ENCODE data around the gene TEAD3.

Gene TEAD3

GRCh38 chr6:35473850-35474130 is 23.1 kb downstream of the TEAD3 start:
- no peak for DNase-seq

- DNase-seq = no peak
Observed at GRCh38 chr6:35473075-35473849, 23.6 kb downstream of the TEAD3 start.

DNA sequence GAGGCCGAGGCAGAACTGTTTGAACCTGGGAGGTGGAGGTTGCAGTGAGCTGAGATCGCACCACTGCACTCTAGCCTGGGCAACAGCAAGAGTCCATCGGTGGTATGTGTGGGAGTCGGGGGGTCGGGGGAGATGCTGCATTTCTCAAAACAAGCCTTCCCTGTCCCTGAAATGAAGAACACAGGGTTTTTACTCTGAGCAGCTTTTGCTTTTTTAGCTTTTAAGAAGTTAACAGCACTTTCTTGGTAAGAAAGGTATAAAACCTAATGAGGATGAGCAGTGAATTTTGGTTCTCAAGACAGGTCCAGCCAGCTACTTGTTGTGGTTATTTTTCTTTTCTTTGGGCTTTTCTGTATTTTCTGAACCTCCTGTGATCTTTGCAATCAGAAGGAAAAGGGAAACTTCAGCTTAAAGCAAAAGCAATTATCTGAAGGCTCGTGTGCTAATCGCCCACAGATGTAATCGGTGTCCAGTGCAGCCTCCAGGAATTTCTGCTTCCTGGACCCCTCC is 25.0 kb downstream of the TEAD3 start:
- DNase-seq = no peak

DNA sequence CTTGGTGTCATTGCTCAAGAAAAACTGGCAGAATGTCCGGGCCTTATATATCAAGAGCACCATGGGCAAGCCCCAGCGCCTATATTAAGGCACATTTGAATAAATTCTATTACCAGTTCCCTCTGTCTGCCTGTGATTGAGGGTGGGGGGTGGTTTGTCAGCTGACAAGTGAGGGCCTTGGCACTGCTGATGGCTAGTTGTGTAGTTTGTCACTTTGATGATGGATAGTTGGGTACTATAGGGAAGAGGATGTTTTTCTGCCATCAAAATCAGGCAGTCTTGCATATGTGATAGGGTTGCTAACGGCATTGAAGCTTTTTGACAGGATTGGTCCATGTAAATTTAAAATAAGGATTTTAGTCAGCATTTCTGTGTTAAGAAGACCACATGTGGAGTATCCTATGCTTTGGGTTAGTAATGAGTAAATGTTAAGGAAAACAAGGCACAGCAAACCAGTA is 26.2 kb downstream of the TEAD3 start:
- no peak for DNase-seq

GRCh38 chr6:35469751-35470662 is 26.9 kb downstream of the TEAD3 start:
- DNase-seq = no peak

DNA sequence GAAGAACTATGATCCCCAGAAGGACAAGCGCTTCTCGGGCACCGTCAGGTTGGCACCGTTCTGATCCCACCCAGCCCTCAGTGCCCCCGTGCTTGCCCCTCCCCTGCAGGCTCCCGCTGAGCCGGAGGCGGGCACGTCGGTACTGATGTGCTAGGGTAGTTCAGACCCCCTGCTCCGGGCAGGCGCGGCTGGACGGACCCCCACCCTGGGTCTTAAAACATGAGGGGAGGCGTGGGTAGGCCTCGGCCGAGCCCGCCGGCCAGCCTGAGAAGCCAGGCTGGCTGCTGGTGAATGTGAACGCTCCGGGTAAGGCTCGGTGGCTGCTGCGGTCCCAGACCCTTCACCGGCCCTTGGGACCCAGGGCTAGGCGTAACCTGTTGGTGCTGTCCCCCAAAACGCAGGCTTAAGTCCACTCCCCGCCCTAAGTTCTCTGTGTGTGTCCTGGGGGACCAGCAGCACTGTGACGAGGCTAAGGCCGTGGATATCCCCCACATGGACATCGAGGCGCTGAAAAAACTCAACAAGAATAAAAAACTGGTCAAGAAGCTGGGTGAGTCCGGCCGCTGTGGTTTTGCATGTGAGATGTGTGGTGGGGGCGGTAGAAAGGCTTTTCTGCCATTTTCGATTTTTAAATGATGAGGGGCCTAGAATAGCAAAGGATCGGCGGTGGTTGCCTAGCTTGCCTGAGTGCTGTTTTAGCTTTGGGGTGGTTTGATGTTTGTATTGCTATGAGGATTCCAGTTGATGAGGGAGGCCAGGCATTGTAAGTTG is 27.7 kb downstream of the TEAD3 start:
- DNase-seq = no peak

GRCh38 chr6:35468181-35468979 is 28.5 kb downstream of the TEAD3 start, which contains the start of gene RPL10A:
TSS of gene RPL10A (plus strand) at chr6:35468401. CDS start at chr6:35468435, 34 bp downstream.
- DNase-seq = peak; percentile 91

DNA sequence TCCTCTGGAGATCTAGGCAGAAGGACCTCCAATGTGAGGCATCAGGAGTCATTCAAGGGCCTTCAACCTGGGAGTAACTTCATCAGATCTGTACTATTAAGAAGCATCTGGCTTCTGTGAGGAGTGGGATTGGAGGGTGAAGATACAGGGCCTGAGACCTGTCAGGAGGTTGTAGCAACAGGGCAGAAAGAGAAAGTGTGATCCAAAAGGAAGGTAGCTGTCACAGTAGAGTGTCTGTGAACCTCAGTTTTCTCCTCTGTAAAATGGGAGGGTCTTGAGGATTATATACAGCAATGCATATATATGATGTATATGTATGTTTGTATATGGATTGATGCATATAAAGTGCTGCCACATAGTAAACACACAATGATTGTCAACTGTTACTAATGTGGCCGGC is 31.2 kb downstream of the TEAD3 start:
- no peak for DNase-seq

GRCh38 chr6:35463292-35463691 is 33.6 kb downstream of the TEAD3 start:
- no peak for DNase-seq

DNA sequence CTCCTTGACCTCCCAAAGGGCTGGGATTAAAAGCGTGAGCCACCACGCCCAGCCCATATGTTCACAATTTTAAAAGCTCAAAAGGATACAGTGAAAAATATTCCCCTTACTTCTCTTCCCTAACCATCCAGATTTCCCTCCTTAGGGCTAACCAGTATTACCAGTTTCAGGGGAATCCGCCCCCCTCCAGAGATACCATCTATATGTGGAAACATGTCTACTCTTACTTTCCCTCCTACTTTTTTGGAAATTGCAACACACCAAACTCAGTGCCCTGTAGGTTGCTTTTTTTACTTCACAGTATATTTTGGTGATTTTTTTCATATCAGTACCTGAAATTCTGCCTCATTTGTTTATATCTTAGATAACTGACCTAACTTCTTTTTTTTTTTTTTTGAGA is 35.6 kb downstream of the TEAD3 start:
- DNase-seq = no peak

DNA sequence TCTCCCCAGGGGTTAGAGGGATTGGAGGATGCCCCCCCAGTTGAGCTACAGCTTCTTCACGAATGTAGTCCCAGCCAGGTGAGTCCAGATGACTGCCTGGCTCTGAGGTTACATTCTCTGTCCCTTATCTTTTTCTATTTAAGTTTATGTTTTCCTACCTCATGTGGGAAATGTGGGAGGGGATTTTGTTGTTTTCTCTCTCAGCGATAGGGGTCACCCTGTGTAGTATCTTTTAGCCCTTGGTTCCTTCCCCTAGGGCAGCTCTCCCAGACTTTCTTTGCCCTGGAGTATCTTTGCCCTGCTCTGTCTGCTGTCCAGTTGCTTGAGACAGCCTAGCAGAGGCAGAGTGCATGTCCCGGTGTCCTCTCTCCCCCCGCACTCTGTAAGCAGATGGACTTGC is 39.0 kb downstream of the TEAD3 start:
- no peak for DNase-seq

DNA sequence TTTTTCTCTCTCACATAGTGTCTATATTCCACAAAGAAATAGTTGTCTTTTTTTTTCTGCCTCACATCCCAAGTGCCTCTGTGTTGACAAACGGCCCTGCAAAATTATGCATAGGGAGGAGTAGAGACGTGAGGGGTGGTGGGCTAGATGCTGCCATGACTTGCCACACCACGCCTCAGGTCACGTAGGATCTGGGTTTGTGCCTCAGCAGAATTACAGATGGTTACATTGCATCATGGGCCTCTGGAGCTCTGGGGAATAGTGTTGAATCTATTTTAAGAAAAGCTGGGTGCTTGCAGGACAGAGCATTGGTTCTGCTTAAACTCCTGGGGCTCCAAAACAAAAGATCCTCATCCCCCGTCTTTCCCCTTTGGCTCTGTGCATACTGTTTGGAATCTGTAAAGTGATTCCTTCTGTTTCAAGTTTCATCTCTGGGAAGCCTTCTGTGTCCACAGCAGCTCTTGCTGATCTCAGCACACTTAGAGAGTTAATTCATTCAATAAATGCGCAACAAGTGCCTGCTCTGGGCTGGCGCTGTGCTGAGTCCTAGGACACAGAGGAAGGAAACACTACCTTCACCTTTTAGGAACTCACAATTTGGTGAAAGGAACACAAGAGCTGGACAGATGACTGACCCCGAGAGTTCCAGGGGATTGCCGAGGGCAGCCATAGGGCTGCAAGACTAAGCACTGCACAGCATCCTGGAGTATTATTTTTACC is 42.3 kb downstream of the TEAD3 start:
- no peak for DNase-seq

- no peak for DNase-seq
Observed at GRCh38 chr6:35453236-35453635, 43.6 kb downstream of the TEAD3 start.

DNA sequence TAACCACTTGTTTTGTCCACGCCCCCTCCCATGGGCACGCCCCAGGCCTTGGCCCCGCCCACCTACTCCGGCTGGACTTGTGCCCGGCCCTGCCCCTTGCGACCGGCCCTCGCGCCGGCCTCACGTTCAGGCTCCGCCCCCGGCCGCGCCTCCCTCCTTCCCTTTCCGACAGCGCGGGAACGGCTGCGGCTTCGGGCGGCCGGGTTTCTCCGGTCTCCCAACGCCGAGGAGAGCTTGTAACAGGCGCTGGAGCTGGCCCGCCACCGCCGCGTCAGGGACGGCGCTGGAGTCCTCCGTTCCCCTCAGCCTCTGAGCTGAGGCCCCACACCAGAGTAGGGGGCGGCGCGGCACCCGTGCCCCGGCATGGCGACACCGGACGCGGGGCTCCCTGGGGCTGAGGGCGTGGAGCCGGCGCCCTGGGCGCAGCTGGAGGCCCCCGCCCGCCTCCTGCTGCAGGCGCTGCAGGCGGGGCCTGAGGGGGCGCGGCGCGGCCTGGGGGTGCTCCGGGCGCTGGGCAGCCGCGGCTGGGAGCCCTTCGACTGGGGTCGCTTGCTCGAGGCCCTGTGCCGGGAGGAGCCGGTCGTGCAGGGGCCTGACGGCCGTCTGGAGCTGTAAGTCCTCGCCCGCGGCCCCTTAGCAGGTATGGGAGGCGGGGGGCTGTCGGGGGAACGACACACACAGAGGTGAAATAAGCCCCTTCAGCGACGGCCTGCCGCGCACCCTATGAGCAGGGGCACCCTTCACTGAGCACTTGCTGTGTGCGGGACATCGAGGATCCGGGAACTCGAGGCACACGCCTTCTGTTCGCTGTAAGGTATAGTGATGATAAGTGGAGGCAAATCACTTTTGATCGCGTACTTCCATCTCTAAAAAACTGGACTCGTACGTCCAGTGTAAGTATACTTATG is 44.4 kb downstream of the TEAD3 start, which contains the start of gene FANCE:
FANCE (plus strand) TSS at position 156 of the 908 bp plus-strand sequence; CDS start at position 364, 208 bp downstream.
- DNase-seq = peak; percentile 91

- no peak for DNase-seq
Observed at GRCh38 chr6:35451354-35452182, 45.3 kb downstream of the TEAD3 start.

GRCh38 chr6:35449287-35449881 is 47.5 kb downstream of the TEAD3 start:
- no peak for DNase-seq

GRCh38 chr6:35448191-35448590 is 48.7 kb downstream of the TEAD3 start:
- no peak for DNase-seq

- DNase-seq = peak; percentile 9
Observed at GRCh38 chr6:35445691-35446090, 51.2 kb downstream of the TEAD3 start.

All from NK-92 treated with Interleukin-12 subunit alpha and Interleukin-12 subunit beta, amount 100 ng/mL, for 24 hours (cell line).